NCI-H1930 (cell line): ENCODE measurements around the gene PLPP4.
"Not testable (repeated sequence)": the region's sequence is repeated elsewhere in the genome, so short reads cannot be mapped to it uniquely, and the experiment has no call there.

ENCODE experiments used
- DNase-seq, 2 experiments: peaks; one replicate each; lab custom pipeline; 2025; lab: John Stamatoyannopoulos, UW

PLPP4 gene

DNA sequence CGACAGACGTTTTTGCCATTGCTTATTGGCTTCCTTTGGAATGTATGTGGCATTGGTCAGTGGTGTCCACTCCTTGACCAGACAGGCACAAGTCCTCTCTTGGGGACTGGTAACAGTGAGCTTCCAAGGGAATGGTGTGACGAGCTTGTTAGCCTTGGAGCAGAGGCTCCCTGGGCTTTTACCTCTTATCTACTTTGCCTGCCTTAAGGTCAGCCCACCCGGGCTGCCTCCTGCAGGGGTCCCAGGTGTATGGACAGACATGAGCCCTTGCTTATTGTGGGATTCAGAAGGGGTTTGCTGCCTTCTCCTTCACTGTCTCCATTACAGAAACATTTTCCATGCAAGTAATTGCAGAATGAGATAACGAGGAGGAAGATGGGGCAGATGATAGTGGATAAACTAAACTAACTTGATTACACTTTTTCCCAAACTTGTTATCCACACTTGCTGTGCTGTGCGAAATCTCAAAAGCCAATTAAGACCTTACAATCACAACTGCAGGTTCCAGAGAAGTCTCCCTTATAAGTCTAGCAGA is 29.7 kb downstream of the PLPP4 start:
- DNase-seq, result no peak

DNA sequence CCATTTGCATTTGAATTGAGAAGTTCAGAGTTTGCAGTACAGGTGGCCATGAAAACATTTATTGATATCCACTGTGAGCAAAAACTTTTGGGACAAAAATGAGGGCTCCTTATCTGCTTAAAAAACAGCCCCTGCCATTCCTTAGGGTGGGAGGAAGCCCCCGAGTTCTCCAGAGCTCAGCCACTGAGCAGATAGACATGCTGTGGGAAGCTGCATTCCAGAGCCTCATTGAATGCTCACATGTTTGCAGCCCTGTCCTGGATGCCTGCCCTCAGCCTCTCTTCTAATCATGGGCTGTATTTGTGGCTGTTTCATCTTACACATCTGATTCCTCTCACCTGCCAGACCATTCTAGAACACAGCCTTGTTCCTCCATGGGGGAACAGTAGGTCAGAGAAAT is 33.3 kb downstream of the PLPP4 start:
- DNase-seq, result no peak

DNA sequence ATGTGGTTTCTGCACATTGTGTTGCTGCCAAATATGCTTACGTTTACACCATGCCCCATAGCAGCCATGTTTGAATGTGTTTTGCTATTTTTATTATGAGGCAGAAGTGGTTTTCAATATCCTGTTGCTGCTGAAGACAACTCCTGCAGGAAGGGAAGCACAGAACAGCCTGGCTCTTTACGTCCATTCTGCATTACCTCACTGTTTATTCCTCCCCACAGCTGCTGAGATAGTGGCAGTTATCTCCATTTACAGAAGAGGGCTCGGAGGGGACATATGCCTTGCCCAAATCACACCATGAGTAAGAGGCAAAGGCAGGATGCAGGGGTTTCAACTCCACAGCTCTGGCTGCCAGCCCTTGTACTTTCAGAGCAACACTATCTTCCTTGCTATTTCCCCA is 35.3 kb downstream of the PLPP4 start:
- DNase-seq, result no peak

DNA sequence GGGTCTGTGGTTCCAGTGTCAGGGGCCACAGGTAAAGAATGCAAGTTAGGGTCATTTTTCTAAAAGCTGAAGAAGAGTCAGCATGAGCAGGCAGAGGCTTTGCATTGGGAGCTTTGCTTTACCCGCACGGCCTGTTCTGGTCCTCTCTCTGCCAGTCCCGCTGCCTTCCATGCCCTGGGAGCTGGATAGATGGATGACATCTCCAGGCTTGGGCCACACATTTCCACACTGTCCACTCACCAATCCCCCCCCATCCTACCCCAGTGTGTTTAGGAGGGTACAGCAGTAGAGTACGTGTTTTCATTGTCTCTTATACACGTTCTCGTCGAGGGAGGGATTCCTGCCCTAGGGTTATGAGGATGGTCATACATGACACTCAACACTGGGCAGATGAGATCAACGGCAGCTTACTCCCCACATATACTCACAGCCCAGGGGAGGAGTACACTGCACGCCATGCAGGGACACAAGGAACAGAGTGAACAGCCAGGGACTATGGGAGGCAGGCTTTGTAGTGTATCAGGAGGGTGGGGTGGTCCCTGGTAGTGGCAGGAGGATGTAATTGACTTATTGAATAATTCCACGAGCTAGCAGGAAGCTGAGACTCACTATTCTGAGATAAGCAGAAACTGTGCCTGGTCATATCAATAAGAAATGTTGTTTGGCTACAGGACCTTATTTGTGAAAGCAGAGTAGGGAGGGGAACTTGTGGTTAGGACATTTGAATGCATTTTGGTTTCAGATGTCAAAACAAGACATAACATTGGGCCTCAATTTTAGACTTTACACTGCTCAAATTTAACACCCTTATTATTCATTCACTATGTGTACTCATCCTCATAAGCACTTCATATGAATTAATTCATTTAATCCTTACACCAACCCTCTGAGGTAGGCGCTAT is 36.6 kb downstream of the PLPP4 start:
- DNase-seq, result no peak

DNA sequence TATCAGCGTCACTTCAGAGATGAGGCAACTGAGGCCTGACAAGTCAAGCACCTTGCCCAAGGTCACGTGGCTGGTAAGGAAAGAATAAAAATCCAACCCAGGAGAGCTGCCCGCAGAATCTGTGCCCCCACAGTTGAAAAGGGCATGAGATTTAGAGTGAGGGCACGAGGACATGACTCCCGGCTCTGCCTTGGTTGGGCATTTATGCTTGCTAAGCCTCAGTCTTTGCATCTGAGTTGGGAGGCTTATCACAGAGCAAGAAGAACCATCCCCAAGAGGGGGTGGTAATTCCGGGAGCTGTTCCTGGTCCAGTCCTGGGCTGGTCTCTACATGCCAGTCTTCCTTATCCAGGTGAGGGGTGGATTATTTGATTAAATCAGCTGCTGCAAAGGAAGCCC is 37.3 kb downstream of the PLPP4 start:
- no peak for DNase-seq

DNA sequence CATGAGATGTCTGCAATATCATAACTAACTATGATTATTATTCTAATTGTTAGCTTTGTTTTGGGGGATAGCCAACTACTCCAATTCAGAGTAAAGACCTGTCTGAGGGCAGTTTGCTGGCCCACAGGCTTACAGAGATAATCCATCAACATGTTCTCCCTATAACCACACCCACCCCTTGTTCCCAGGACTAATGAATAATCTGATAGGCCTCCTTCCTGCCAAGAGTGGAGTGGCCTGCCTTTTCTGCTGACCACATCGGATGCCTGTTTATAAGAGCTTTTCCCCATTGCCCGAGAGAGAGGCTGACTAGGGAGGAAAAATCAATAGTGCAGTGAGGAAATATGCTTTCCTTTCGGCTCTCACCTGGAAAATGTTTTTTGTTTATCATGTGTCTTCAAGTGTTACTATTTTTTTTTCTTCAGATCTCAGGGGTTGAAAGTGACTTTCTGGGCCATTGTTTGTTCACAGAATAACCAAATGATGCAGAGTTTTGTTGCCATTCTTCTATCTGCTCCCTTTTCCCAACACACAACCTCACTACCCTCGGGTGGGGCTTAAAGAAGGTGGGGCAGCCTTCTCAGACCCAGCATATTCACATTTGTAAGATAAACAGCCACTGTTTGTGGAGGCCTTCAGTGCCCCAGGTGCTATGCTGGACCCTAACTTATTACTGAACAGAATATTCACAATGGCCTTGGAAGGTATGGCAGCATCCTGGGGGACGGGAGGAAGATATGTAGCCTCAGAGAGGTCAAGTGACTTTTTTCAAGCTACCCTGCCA is 38.4 kb downstream of the PLPP4 start:
- DNase-seq, result no peak

DNA sequence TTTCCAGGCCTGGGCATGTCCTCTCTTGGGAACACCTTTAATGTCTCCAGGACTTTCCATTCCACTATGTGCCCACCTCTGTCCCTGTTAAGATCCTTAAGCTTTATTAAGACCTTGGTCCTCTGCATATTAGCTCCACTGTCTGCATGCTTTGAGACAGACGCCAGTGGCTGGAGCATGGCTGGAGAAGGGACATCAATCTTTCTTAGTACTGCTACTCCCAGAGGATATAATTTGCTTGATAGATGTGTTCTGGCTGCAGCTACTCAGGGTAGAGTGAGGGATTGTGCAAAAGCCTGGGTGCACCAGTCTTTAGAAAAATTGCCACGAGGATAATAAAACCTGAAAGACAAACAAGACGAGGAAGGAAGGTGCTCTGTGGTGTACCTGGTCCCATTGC is 42.9 kb downstream of the PLPP4 start:
- no peak for DNase-seq

DNA sequence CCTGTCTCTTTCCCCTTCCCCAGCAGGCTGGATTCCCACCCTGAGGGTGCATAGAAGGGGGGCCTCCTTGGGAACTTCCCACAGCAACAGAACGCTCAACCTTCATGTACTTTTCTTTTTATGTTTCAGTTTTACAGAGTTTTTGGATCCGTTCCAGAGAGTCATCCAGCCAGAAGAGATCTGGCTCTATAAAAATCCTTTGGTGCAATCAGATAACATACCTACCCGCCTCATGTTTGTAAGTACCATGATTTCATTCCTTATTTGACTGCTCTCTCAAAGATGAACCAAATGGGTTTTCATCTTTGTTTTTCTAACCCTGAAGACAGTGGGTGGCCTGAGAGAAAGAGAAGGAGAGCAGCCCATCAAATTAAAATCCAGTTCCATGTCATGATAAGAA is 46.7 kb downstream of the PLPP4 start:
- DNase-seq, result no peak

DNA sequence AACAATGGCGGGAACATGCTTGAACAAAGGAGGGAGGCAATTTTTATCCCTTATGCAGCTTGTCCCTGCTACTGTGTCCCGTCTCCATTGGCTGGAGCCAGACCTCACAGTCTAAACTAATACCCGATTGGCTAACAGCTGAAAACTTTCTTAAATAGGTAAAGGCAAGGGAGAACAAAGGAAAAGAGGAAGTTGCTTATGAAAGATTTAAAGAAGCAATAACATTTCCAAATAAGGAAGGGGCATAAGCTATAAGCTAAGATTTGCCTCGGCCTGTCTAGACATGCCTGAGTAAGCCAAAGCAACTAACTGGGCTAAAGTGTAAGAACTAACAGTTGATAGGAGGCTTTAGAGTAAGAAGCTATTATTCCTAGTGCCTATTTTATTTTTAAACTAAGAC is 47.2 kb downstream of the PLPP4 start:
- not testable (repeated sequence) for DNase-seq

DNA sequence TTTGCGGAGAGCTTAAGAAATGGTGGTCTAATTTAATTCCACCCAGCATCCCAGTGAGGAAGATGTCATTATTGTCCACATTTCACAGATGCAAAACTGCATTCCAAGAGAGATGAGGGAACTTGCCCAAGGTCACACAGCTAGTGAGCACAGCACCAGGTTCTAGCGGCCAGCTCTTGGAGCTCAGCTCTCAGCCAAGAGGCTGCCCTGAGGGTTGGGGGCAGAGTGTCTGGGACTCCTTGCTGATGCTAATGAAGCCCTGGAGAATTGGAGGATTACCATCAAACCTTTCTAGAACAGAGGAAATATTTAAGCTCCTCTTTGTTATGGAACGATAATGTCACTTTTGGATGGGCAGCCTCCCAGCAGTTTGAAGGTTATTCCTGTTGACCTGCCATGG is 48.0 kb downstream of the PLPP4 start:
- DNase-seq, result no peak

DNA sequence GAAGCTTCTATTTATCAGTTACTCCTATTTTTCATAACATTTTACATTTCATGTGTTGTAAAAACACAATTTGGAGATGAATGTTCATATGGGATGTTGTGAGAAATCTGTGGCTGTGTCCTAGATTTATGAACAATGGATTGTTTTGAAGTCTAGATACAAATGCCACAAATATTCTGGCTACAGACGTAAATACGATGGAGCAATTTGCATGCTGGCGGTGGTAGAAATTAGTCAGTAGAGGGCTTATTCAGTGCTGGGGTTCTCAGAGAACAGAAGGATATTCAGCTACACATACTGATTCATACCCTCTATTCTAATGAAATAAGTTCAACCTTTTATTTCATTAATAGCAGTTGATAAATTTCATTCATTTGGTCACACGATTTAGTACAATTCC is 48.8 kb downstream of the PLPP4 start:
- no peak for DNase-seq

DNA sequence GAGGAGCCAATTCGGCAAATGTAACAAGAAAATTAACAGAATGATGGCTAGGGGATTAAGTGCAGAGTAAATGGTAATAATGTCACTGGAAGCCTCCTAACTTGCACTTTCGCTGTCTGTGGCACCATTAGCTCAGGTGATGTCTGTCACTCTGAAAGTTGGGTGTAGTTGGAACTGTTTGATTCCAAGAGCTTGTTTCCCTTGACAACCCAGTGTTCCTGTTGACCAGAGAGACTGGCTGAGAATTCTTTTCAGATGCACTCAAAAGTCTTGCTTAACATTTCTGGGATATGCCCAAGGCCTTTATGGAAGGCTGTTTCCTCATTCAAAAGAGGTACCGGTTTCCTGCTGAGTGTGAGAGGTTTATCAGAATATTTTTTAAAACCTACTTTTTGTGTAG is 49.6 kb downstream of the PLPP4 start:
- DNase-seq, result no peak

DNA sequence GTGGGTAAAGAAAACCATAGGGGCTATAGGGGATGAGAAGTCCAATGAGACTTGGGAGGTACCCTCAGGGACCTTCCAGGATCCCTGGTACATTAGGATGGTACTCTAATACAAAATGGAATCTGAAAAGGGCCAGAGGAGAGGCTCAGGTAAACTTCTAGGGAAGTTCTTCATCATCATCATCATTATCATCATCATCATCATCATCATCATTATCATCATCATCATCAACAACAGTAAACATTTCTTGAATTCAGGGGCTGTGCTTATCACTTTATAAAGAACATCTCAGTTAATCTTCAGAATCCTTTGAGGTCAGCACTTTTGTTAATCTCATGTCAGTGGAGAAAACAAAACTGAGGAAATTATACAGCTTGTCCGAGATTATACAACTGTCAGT is 50.1 kb downstream of the PLPP4 start:
- no peak for DNase-seq

DNA sequence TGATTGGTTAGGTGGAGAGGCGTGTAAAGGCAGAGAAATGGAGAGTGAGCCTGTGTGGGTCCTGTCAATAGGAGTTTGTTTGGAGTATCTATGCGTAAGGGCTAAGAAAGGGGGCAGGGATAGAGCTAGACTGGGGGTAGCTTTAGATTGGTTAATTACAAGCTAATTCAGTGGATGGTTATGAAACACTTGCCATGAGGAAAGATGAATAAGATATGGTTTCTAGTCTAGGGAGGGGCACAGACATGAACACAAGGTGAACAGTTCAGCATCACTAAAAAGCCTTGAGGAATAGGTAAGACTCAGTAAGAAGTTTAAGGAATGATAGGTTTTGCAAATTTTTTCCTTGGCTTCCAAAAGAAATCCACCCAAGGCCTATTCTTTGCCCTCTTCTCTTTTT is 50.6 kb downstream of the PLPP4 start:
- DNase-seq, result no peak

DNA sequence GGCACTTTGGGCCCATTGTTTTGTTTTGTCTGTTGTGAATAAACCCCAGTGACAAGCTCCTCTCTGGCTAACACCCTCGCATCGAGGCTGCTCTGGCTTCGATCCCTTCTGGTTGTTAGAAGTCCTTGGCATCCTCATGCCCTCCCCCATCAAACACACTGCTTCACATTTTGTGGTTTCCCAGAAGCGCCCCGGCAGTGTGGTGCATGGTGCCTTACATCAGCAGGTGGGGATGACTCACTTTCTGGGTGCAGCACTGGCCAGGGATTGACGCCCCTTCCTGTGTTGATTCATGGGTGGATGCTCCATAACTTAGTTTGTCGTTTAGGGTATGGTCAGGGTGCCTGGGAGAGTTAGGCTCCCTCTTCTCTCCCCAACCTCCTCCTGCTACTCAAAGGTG is 51.4 kb downstream of the PLPP4 start:
- no peak for DNase-seq

DNA sequence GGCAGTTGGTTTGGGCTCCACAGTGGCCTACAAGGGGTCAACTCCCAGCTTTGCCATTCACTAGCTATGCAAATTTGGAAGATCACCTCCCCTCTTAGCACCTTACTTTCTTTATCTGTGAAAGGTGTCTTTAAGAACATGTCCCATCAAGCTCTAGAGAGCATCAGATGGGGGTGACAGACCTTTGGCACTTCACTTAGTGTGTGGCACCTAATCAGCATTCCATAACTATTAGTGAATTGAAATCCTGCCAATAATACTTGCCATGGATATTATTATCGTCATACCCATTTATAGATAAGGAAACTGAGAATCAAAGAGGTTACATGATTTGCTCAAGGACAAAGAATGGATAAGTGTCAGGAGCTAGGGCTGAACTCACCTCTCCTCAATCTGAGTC is 51.9 kb downstream of the PLPP4 start:
- no peak for DNase-seq

DNA sequence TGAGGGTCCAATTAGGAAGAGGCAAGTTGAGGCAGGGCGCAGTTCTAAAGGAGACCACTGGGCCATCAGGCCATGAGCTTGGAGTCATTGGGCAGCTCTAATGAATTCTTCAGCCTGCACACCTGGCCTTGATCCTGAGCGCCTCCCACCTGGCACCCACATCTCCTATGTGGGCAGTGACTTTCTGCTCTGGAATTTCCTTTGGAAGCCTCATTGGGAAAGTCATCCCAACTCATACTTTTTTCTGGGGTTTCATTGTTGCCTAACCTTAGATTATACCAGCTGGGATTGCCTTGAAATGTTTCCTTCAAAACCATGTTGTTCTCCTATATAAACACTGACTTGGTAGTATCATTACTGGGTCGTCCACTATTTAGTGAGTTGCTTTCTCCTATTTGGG is 54.1 kb downstream of the PLPP4 start:
- DNase-seq, result no peak

DNA sequence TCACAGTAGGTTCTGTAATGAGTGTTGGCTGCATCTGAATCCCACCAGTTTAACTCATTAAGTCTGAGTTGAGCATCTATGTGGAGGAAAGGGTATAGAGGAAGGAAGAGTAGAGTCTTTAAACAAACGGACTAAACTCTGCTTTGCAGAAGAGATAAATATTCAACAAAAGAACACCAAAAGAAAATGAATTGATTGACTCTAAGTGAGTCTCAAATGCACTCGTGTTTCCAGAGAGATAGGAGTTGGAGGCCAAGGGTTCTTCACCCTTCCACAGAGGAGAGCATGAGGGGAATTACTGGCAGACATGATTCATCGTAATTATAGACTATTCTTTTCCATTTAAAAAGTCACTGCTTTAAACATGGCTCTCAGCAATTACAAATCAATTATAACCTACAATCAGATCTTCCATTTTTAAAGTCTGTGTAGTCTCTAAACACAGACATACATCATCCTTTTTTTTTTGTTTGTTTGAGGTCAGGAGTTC is 56.3 kb downstream of the PLPP4 start:
- no peak for DNase-seq

DNA sequence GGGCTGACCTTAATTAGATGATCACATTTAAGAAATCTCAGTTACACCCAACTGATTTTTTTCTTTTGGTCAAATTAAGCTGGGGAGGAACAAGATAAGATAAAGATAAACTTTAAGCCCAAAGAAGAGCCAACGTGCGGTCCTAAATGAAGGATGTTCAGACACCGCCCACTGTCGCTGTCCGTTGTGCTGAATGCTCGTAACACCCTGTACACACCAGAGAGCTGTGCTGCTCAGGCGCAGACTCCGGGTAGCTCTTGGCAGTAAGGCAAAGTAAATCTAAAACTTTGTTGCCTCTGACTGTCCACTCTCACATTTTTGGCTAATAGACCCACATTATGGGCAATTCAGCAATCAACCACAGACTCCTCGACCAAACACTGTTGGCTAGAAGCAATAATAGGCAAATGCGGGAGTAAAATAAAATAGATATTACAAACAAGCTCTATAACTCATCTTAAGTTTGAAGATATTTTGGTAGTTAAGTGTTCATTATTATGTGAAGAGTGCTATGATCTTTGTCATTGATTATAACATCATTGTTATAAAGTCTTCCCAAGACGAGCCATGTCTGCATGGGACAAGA is 57.1 kb downstream of the PLPP4 start:
- no peak for DNase-seq

DNA sequence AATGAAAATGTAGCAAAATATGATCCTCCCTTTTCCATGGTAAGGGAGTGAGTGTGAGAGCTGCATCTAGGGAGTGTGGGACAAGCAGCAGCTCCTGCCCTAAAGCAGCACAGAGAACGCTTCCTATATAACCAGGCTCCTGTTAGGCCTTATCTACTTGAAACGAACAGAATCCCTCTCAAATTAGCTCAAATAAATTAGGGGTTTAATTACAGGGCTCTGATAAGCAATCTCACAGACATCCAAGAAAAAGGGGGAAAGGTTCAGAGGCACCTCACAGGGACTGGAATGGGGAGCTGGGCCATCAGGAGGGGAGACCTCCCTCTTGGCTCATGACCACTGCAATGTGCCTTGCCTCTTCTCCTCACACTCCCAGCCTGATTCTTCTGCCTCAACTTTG is 57.9 kb downstream of the PLPP4 start:
- no peak for DNase-seq

DNA sequence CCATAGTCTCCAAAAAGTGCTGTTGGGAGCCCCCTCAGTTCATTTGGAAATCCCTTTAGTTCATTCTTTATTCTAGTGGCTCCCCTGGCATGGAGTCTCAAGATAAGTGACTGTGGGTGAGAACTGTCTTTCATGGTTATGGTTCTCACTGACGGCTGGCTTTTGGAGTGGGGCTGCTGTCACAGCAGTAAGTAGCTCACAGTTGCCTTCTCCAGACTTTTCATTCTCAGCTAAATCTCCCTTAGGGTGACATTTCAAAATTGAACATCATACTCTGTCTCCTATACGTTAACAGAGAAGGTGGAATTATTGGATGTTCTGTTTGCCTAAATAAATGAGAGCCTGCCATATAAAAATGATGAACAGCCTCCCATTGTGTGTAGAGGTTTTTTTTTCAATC is 58.7 kb downstream of the PLPP4 start:
- no peak for DNase-seq

DNA sequence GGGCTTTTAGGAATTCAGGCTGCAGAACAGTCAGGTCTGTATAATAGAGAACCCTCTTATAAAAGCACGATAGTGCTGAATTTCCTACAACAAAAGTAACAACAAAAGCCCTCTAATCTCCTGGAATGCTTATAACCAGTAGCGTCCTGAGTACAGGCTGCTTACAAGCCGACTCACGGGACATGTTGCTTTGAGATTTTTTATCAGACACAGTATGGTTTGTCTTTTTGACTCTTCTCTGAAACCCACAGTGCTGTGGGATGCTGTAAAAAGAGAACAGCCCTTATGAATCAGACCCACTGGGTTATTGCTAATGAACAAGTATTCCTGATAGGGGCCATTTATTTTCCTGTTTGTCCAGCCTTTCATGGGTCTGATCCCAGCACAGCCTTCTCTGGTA is 59.4 kb downstream of the PLPP4 start:
- DNase-seq, result no peak

DNA sequence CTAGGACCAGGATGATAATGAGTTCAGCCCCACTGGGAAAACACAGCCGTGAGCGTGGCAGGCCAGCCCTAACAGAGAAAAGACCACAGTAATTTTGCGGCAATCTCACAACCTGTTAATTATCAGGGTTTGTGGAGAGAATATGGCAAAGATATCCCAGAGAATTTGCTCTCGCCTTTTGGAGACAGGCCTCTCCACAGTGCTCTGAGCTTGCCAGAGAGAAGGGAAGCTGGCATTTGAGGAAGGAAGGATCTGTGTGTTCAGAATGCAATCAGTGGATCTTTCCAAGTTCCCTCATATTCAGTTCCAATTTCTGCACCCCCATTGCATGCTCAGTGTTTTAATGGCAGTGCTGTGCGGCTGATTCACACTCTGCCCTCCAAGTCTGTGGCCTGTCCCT is 60.2 kb downstream of the PLPP4 start:
- no peak for DNase-seq
